Spleen (tissue), 11 donors: ENCODE results near the gene PTGES. TPM values are rescaled to one million over a fixed set of nuclear protein-coding genes. Genes with fewer than 3 reads are reported as not detected.

Experiments used
- DNase-seq: peaks from one replicate; pipeline ENCODE4 v3.0.0-alpha.2; 2020
- H3K27ac ChIP-seq, 8 donors: fragments of 200-600 bp; sonication (generic) in 7 of 8; 1 replicate in 4 of 8; 2 replicates in 4 of 8; pipeline versions ENCODE4 v1.5.0 to v1.8.0; 2016 to 2021; ENCODE audit warnings: inconsistent platforms in 4 of 8, mild to moderate bottlenecking in 4 of 8, moderate library complexity in 1 of 8
- H3K27me3 ChIP-seq, 7 donors: fragments of 200-600 bp; sonication (generic) in 6 of 7; replicated peaks in 1 of 7; 1 replicate in 4 of 7; 2 replicates in 3 of 7; pipeline versions ENCODE4 v1.5.0 to v1.8.0; 2016 to 2021; ENCODE audit warnings: inconsistent platforms in 3 of 7, mild to moderate bottlenecking in 1 of 7
- H3K36me3 ChIP-seq, 6 donors: fragments of 200-600 bp; sonication (generic) in 5 of 6; 1 replicate in 4 of 6; 2 replicates in 2 of 6; pipeline versions ENCODE4 v1.5.0 to v1.8.0; 2016 to 2021; ENCODE audit warnings: inconsistent platforms in 2 of 6
- H3K4me1 ChIP-seq, 6 donors: fragments of 200-600 bp; sonication (generic) in 5 of 6; 1 replicate in 3 of 6; 2 replicates in 3 of 6; pipeline versions ENCODE4 v1.5.0 to v1.8.0; 2016 to 2021; ENCODE audit warnings: inconsistent platforms in 3 of 6
- H3K4me3 ChIP-seq, 8 donors: fragments of 200-600 bp; sonication (generic) in 7 of 8; 1 replicate in 4 of 8; 2 replicates in 4 of 8; pipeline versions ENCODE4 v1.5.0 to v1.8.0; 2016 to 2021; ENCODE audit warnings: inconsistent platforms in 4 of 8, mild to moderate bottlenecking in 4 of 8, moderate library complexity in 2 of 8
- H3K9me3 ChIP-seq, 8 donors: fragments of 200-600 bp; sonication (generic) in 7 of 8; 1 replicate in 4 of 8; 2 replicates in 4 of 8; pipeline versions ENCODE4 v1.5.0 to v1.8.0; 2016 to 2021; ENCODE audit warnings: inconsistent platforms in 4 of 8
- CTCF ChIP-seq, 11 experiments: fragments of 200-600 bp in 7 of 11; fragments of 450-650 bp in 4 of 11; sonication (generic) in 4 of 11; IDR thresholded peaks in 8 of 11; conservative IDR thresholded peaks in 3 of 11; 1 replicate in 7 of 11; 2 replicates in 4 of 11; pipeline versions ENCODE4 v1.4.0 to v1.8.0; 2016 to 2021; ENCODE audit warnings: antibody characterized with exemption in 11 of 11, inconsistent platforms in 4 of 11, mild to moderate bottlenecking in 1 of 11
- POLR2A ChIP-seq, 3 donors: fragments of 450-650 bp; IDR thresholded peaks; one replicate each; pipeline ENCODE4 v1.5.1; 2017; ENCODE audit warnings: antibody characterized with exemption in 3 of 3, mild to moderate bottlenecking in 1 of 3
- POLR2AphosphoS5 ChIP-seq, 3 donors: sonication (generic); formaldehyde crosslinking; IDR thresholded peaks; one replicate each; pipeline ENCODE4 v1.5.1; 2017; ENCODE audit warnings: antibody characterized with exemption in 3 of 3
- WGBS, 5 donors: extraction: QIAGEN DNeasy Blood & Tissue Kit in 3 of 5; methylation state at CpG; one replicate each; pipeline versions ENCODE4 v1.1.5 to v1.1.7; 2013 to 2018; 5-methylcytosine and 5-hydroxymethylcytosine counted together
- intact Hi-C: fragments of 100-400 bp; cut with DNase I; formaldehyde crosslinking; loops from one replicate; pipeline ENCODE4 v1.15.0; 2023; ENCODE audit warnings: low total_unique reads
- polyA plus RNA-seq, 3 donors: library from polyadenylated mRNA; stranded (reverse); fragments of 200-250 nt; gene quantifications; one replicate each; pipeline ENCODE4 v1.2.1, GENCODE V29; 2013
- total RNA-seq, 7 donors: library from RNA; depleted of rRNA in 3 of 7; stranded (reverse); fragments of >200 nt in 3 of 7; fragmentation: NEBNext Ultra II Directional in 4 of 7; extraction: Animal tissue kit (Norgen Biotek cat#: 25700) in 4 of 7; gene quantifications; one replicate each; pipeline versions ENCODE4 v1.1.0 to v1.2.1, GENCODE V29; 2016 to 2021
- donor health status: healthy with polysubstance abuse.
- donor health status: DM: no; HTN: no; CAD: no; lungs with moderate emphysema.
- donor health status: DM: no; HTN: no; CAD: no.
- donor health status: Bipolar disorder and iron deficiency.
- donor health status: healthy.
- donor health status: DM: no; HTN: no; CAD: no.
- donor health status: DM: yes; HTN: yes; CAD: no.

Gene PTGES
- total and polyA plus RNA-seq, 10 donors, result 1.4 to 7.2 (median 2.8) TPM

DNA sequence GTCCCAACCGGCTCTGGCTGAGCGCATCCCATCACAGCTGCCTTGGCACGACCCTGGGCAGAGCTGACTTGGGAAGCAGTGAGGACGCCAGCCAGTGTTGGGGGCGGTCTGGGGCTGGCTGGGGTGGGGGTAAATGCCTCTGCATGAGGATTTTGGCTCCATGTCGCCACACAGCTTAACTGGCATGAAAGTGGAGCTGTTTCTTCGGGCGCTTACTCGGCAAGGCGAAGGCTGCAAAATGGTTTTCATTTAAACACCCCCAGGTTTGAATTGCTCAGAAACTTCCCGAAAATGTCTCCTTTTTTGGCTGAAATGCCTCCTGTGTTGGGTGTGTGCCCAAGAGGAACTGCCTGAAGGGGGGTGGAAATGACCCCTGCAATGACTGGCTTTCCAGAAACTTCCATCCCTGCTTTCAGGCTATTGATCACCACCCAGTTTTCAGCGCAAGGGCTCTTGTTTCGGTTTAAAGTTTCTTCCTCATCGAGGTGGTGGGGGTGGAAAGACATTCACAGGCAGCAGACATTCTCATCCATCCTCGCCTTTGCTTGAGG, 38.3 kb downstream of the PTGES start:
- Histone ChIP-seq H3K27me3 (peaks cover 0 to 65% (median 9%) of the 10 kb centered on the region in 7 donors), H3K27ac (no peak overlapping the region)

GRCh38 chr9:129713402-129713679, 39.5 kb downstream of the PTGES start:
- intact Hi-C loops, result no loop called here
- no peak for DNase-seq
- Histone ChIP-seq H3K36me3 (no peaks in the 10 kb centered on the region), H3K4me1 (peaks cover 0 to 15% (median 9%) of the 10 kb centered on the region in 6 donors), H3K27ac (no peak overlapping the region), H3K4me3 (no peak overlapping the region), H3K27me3 (peaks cover 0 to 53% (median 9%) of the 10 kb centered on the region in 7 donors), H3K9me3 (no peaks in the 10 kb centered on the region)
- TF ChIP-seq POLR2AphosphoS5 (IDR thresholded peaks at IDR 0.05) (no peak), CTCF (IDR thresholded peaks at IDR 0.05 in 8 of 11, conservative IDR thresholded peaks at IDR 0.05 in 3 of 11) (no peak), POLR2A (IDR thresholded peaks at IDR 0.05) (no peak)
- WGBS, 5 donors, result 82 to 94% (median 88%) methylated on average over 10 of the region's 10 CpGs

More for the DNA sequence above, 38.3 kb downstream of the PTGES start:
- Histone ChIP-seq H3K4me1 (peaks cover 0 to 15% (median 9%) of the 10 kb centered on the region in 6 donors), H3K9me3 (no peaks in the 10 kb centered on the region), H3K36me3 (no peaks in the 10 kb centered on the region), H3K4me3 (no peak overlapping the region)
- WGBS, 5 donors, result 68 to 80% (median 73%) methylated on average over 11 to 15 of the region's 15 CpGs
- DNase-seq, result no peak
- no peak for TF ChIP-seq POLR2AphosphoS5 (IDR thresholded peaks at IDR 0.05)
- TF ChIP-seq CTCF (IDR thresholded peaks at IDR 0.05 in 8 of 11, conservative IDR thresholded peaks at IDR 0.05 in 3 of 11), result no peak
- TF ChIP-seq POLR2A (IDR thresholded peaks at IDR 0.05), result no peak
- intact Hi-C loops, result no loop called here

- intact Hi-C loops, result no loop called here
- 33 to 62% (median 43%) methylated on average over 16 to 26 of the region's 26 CpGs for WGBS, 5 donors
- Histone ChIP-seq H3K4me1 (peaks cover 0 to 15% (median 9%) of the 10 kb centered on the region in 6 donors), H3K9me3 (no peaks in the 10 kb centered on the region), H3K4me3 (no peak overlapping the region), H3K27me3 (peaks cover 0 to 48% (median 9%) of the 10 kb centered on the region in 7 donors), H3K36me3 (no peaks in the 10 kb centered on the region), H3K27ac (no peak overlapping the region)
- DNase-seq, result no peak
- TF ChIP-seq POLR2AphosphoS5 (IDR thresholded peaks at IDR 0.05), result no peak
- TF ChIP-seq POLR2A (IDR thresholded peaks at IDR 0.05), result no peak
- TF ChIP-seq CTCF (IDR thresholded peaks at IDR 0.05 in 8 of 11, conservative IDR thresholded peaks at IDR 0.05 in 3 of 11), result no peak
These were observed 40.0 kb downstream of the PTGES start for GRCh38 chr9:129712634-129713401.

GRCh38 chr9:129710169-129710453, 42.7 kb downstream of the PTGES start:
- no peak overlapping the region for H3K4me3 ChIP-seq
- H3K27me3 ChIP-seq, result peaks cover 0 to 40% (median 9%) of the 10 kb centered on the region in 7 donors
- H3K36me3 ChIP-seq, result no peaks in the 10 kb centered on the region
- no peak for DNase-seq
- intact Hi-C loops, result no loop called here
- 86 to 98% (median 93%) methylated on average over 1 to 3 of the region's 3 CpGs for WGBS, 5 donors
- H3K27ac ChIP-seq, result no peak overlapping the region
- TF ChIP-seq CTCF (IDR thresholded peaks at IDR 0.05 in 8 of 11, conservative IDR thresholded peaks at IDR 0.05 in 3 of 11) (no peak), POLR2A (IDR thresholded peaks at IDR 0.05) (no peak), POLR2AphosphoS5 (IDR thresholded peaks at IDR 0.05) (no peak)
- H3K4me1 ChIP-seq, result peaks cover 0 to 15% (median 9%) of the 10 kb centered on the region in 6 donors
- H3K9me3 ChIP-seq, result no peaks in the 10 kb centered on the region
